H1 (cell line): ENCODE measurements around the gene ANKRD2. TPM values are rescaled to one million over a fixed set of nuclear protein-coding genes. Genes with fewer than 3 reads are reported as not detected.

Source experiments
- CTCF ChIA-PET: fragments of 300-600 bp; sonication (Branson Sonifier 250); formaldehyde crosslinking; loops from one replicate; lab custom pipeline; 2021; ENCODE audit not compliant: partially characterized antibody; lab: Charles Lee
- POLR2A ChIA-PET: fragments of 300-600 bp; sonication (Branson Sonifier 250); formaldehyde crosslinking; loops from one replicate; lab custom pipeline; 2021; ENCODE audit warnings: inconsistent platforms; ENCODE audit not compliant: partially characterized antibody; lab: Charles Lee
- DNase-seq, 2 experiments: peaks; one replicate each; pipeline versions ENCODE4 v3.0.0 to v3.0.0-alpha.2; 2010 to 2022; ENCODE audit warnings: low spot score in 2 of 2, low read depth in 1 of 2, mixed read lengths in 1 of 2
- FAIRE-seq: peaks from 2 replicates; lab custom pipeline; 2011; peaks lifted over from hg19 to GRCh38; lab: Jason Lieb, UNC
- H2AFZ ChIP-seq: 2 replicates; pipeline ENCODE4 v1.8.1; 2012; ENCODE audit warnings: low read length, inconsistent platforms
- H2AK5ac ChIP-seq: 2 replicates; pipeline ENCODE4 v1.6.1; 2013; ENCODE audit warnings: low read depth, low read length
- H2BK120ac ChIP-seq: replicated peaks from 2 replicates; pipeline ENCODE3; 2013; ENCODE audit warnings: low read depth, low read length, inconsistent platforms
- H2BK12ac ChIP-seq: 2 replicates; pipeline ENCODE4 v1.6.1; 2013; ENCODE audit warnings: low read depth, low read length
- H2BK15ac ChIP-seq: 2 replicates; pipeline ENCODE4 v1.6.1; 2013; ENCODE audit warnings: low read length
- H2BK20ac ChIP-seq: 2 replicates; pipeline ENCODE4 v1.6.1; 2013; ENCODE audit warnings: low read length
- H2BK5ac ChIP-seq: 2 replicates; pipeline ENCODE4 v1.6.1; 2013; ENCODE audit warnings: low read depth, low read length
- H3K14ac ChIP-seq: 2 replicates; pipeline ENCODE4 v1.6.1; 2013; ENCODE audit warnings: inconsistent platforms; ENCODE audit not compliant: insufficient read length
- H3K18ac ChIP-seq: 2 replicates; pipeline ENCODE4 v1.6.1; 2013; ENCODE audit warnings: low read length; ENCODE audit errors: extremely low read depth
- H3K23ac ChIP-seq: 2 replicates; pipeline ENCODE4 v1.6.1; 2013; ENCODE audit warnings: inconsistent platforms; ENCODE audit not compliant: insufficient read length
- H3K23me2 ChIP-seq: 2 replicates; pipeline ENCODE4 v1.6.1; 2013; ENCODE audit warnings: low read depth, low read length
- H3K27ac ChIP-seq: 2 replicates; pipeline ENCODE4 v1.6.1; 2011; ENCODE audit warnings: low read depth, low read length, inconsistent platforms
- H3K27me3 ChIP-seq, 4 experiments: replicated peaks in 1 of 4; 1 replicate in 1 of 4; 2 replicates in 3 of 4; pipeline versions ENCODE4 v1.6.1 to v1.8.1; 2011 to 2013; ENCODE audit warnings: low read length in 3 of 4, mild to moderate bottlenecking in 3 of 4, inconsistent platforms in 2 of 4, mixed read lengths in 2 of 4, moderate library complexity in 1 of 4; ENCODE audit not compliant: control insufficient read depth in 3 of 4, insufficient read depth in 3 of 4; ENCODE audit errors: extremely low read depth in 1 of 4
- H3K36me3 ChIP-seq, 4 experiments: 2 replicates each; pipeline versions ENCODE4 v1.6.1 to v1.8.1; 2011 to 2013; ENCODE audit warnings: mild to moderate bottlenecking in 4 of 4, low read length in 3 of 4, moderate library complexity in 2 of 4, control low read depth in 1 of 4, inconsistent platforms in 1 of 4; ENCODE audit not compliant: insufficient read depth in 4 of 4, control insufficient read depth in 2 of 4
- H3K4ac ChIP-seq: replicated peaks from 2 replicates; pipeline ENCODE3; 2013; ENCODE audit warnings: low read length, low read depth, mixed read lengths, inconsistent platforms; ENCODE audit not compliant: insufficient read length
- H3K4me1 ChIP-seq, 4 experiments: replicated peaks in 1 of 4; 1 replicate in 1 of 4; 2 replicates in 3 of 4; pipeline versions ENCODE4 v1.6.1 to v1.8.1; 2011 to 2013; ENCODE audit warnings: low read length in 3 of 4, inconsistent platforms in 2 of 4, mixed read lengths in 1 of 4; ENCODE audit not compliant: insufficient read depth in 4 of 4, control insufficient read depth in 3 of 4
- H3K4me2 ChIP-seq, 2 experiments: 2 replicates each; pipeline versions ENCODE4 v1.6.1 to v1.8.1; 2011 to 2013; ENCODE audit warnings: low read depth in 2 of 2, low read length in 2 of 2, control low read depth in 1 of 2, inconsistent platforms in 1 of 2, mild to moderate bottlenecking in 1 of 2; ENCODE audit not compliant: insufficient read depth in 1 of 2
- H3K4me3 ChIP-seq, 4 experiments: fragments of 200-600, 300-600 bp in 1 of 4; sonication (generic), shearing (Covaris generic), sonication (Bioruptor Twin) in 1 of 4; 2 replicates each; pipeline versions ENCODE4 v1.5.1 to v1.8.1; 2011 to 2016; ENCODE audit warnings: low read length in 4 of 4, low read depth in 3 of 4, control low read depth in 2 of 4, inconsistent platforms in 2 of 4, mild to moderate bottlenecking in 2 of 4, mixed read lengths in 1 of 4, moderate library complexity in 1 of 4; ENCODE audit not compliant: insufficient read depth in 2 of 4; ENCODE audit errors: extremely low read depth in 1 of 4
- H3K56ac ChIP-seq: replicated peaks from 2 replicates; pipeline ENCODE3; 2013; ENCODE audit warnings: low read depth, mild to moderate bottlenecking, mixed read lengths, low read length, inconsistent platforms; ENCODE audit not compliant: insufficient read length
- H3K79me1 ChIP-seq: 2 replicates; pipeline ENCODE4 v1.6.1; 2013; ENCODE audit warnings: low read depth, low read length, control low read depth
- H3K79me2 ChIP-seq, 2 experiments: 2 replicates each; pipeline versions ENCODE4 v1.6.1 to v1.8.1; 2012 to 2013; ENCODE audit warnings: low read length in 2 of 2, mild to moderate bottlenecking in 2 of 2, inconsistent platforms in 1 of 2; ENCODE audit not compliant: insufficient read depth in 2 of 2, control insufficient read depth in 1 of 2
- H3K9ac ChIP-seq, 4 experiments: replicated peaks in 1 of 4; 1 replicate in 1 of 4; 2 replicates in 3 of 4; pipeline versions ENCODE4 v1.6.1 to v1.8.1; 2011 to 2013; ENCODE audit warnings: low read depth in 3 of 4, low read length in 3 of 4, control low read depth in 2 of 4, mild to moderate bottlenecking in 2 of 4, moderate library complexity in 2 of 4, inconsistent platforms in 1 of 4; ENCODE audit errors: extremely low read depth in 1 of 4
- H3K9me3 ChIP-seq, 2 experiments: 2 replicates each; pipeline versions ENCODE4 v1.6.1 to v1.8.1; 2012 to 2013; ENCODE audit warnings: mild to moderate bottlenecking in 2 of 2, moderate library complexity in 2 of 2, control low read depth in 1 of 2, inconsistent platforms in 1 of 2, low read depth in 1 of 2, low read length in 1 of 2, mixed read lengths in 1 of 2; ENCODE audit not compliant: insufficient read depth in 2 of 2
- H4K20me1 ChIP-seq, 2 experiments: replicated peaks in 1 of 2; 2 replicates each; pipeline versions ENCODE3 to v1.8.1; 2011 to 2013; ENCODE audit warnings: inconsistent platforms in 2 of 2, low read length in 2 of 2, mild to moderate bottlenecking in 1 of 2; ENCODE audit not compliant: insufficient read depth in 2 of 2, control insufficient read depth in 1 of 2
- H4K5ac ChIP-seq: 2 replicates; pipeline ENCODE4 v1.6.1; 2013; ENCODE audit warnings: low read length, low read depth, mixed read lengths, inconsistent platforms; ENCODE audit not compliant: insufficient read length
- H4K8ac ChIP-seq: 2 replicates; pipeline ENCODE4 v1.8.0; 2013; ENCODE audit warnings: mild to moderate bottlenecking, moderate library complexity, low read length, inconsistent platforms; ENCODE audit not compliant: insufficient read depth; ENCODE audit errors: extremely low read depth
- H4K91ac ChIP-seq: replicated peaks from 2 replicates; pipeline ENCODE3; 2013; ENCODE audit warnings: low read length, mixed read lengths, inconsistent platforms; ENCODE audit not compliant: insufficient read length
- BACH1 ChIP-seq: IDR thresholded peaks from 2 replicates; pipeline ENCODE4 v1.6.1; 2012; ENCODE audit warnings: low read length, improper control_type of control experiment
- BCL11A ChIP-seq, 2 experiments: IDR thresholded peaks; one replicate each; pipeline ENCODE4 v1.6.1; 2011; ENCODE audit warnings: low read depth in 2 of 2, low read length in 2 of 2, mild to moderate bottlenecking in 2 of 2
- CTBP2 ChIP-seq: IDR thresholded peaks from 2 replicates; pipeline ENCODE4 v1.7.0; 2011; ENCODE audit warnings: borderline replicate concordance, mild to moderate bottlenecking, moderate library complexity, mixed read lengths, low read length; ENCODE audit not compliant: insufficient read depth, insufficient read length
- FOSL1 ChIP-seq: IDR thresholded peaks from 2 replicates; pipeline ENCODE4 v1.6.1; 2011; ENCODE audit warnings: mild to moderate bottlenecking, low read depth, low read length, moderate library complexity; ENCODE audit not compliant: insufficient read depth
- TCF12 ChIP-seq: IDR thresholded peaks from 2 replicates; pipeline ENCODE4 v1.6.1; 2011; ENCODE audit warnings: low read depth, mild to moderate bottlenecking, low read length
- ZNF274 ChIP-seq: IDR thresholded peaks from 2 replicates; pipeline ENCODE4 v1.7.0; 2012; ENCODE audit warnings: low read length, borderline replicate concordance; ENCODE audit errors: extremely low read depth
- WGBS, 2 experiments: shearing (Covaris generic) in 1 of 2; methylation state at CpG; one replicate each; pipeline versions ENCODE4 v1.1.6 to v1.1.7; 2013 to 2015; ENCODE audit warnings: low lambda C conversion rate in 2 of 2, mixed read lengths in 2 of 2, inconsistent platforms in 1 of 2, low coverage in 1 of 2, missing lambda C conversion rate in 1 of 2; ENCODE audit not compliant: insufficient replicate concordance in 2 of 2, insufficient coverage in 1 of 2, insufficient read length in 1 of 2; ENCODE audit errors: extremely low coverage in 1 of 2, missing lambda C conversion rate in 1 of 2; 5-methylcytosine and 5-hydroxymethylcytosine counted together
- polyA plus RNA-seq, 7 experiments: library from polyadenylated mRNA; depleted of rRNA in 3 of 7; stranded (reverse) in 5 of 7; unstranded in 2 of 7; fragments of >200 nt in 5 of 7; fragments of 200-250 nt in 2 of 7; gene quantifications; 1 replicate in 5 of 7; 2 replicates in 1 of 7; 4 replicates in 1 of 7; pipeline versions ENCODE4 v1.2.1 to v1.2.3, GENCODE V29; 2011 to 2013; ENCODE audit warnings: missing spikeins in 2 of 7, mixed read lengths in 2 of 7
- total RNA-seq: library from RNA; stranded (reverse); fragmentation: NEBNext Ultra II Directional; extraction: Animal tissue kit (Norgen Biotek cat#: 25700); gene quantifications from 2 replicates; pipeline ENCODE4 v1.2.1, GENCODE V29; 2021

ANKRD2 gene
- total and polyA plus RNA-seq, 2 of the 8 experiments (the other 6 are each of a cell fraction or from before 2014, with no cell fraction given) = not detected

- no peak overlapping the region for H3K4me2 ChIP-seq
- no peak overlapping the region; the same call in 1 of the 2 replicates for H2BK5ac ChIP-seq
- H3K27ac ChIP-seq = 0 out of 2 replicates have a peak overlapping the region, but pooled peaks have one; percentile 13
- FAIRE-seq (no peak), DNase-seq (no peak)
- no peaks in the 10 kb centered on the region for H3K27me3 ChIP-seq
- H3K9me3 ChIP-seq = no peaks in the 10 kb centered on the region
- no peak overlapping the region; the same call in 1 of the 2 replicates for H2AK5ac ChIP-seq
- no peaks in the 10 kb centered on the region for H3K36me3 ChIP-seq
- H3K4ac ChIP-seq = no peak overlapping the region
- no peak overlapping the region for H2BK120ac ChIP-seq
- CTCF ChIA-PET = interaction anchor here (0.8 to 14.7 kb wide), 15 partner anchors 14 to 171 kb away, joined by 3 to 388 read pairs (median 5); partner anchors contain the start of genes ANKRD2 and C10orf62
- POLR2A ChIA-PET = interaction anchor here (0.7 to 2.1 kb wide), 5 partner anchors 9 to 59 kb away, joined by 3 to 6 read pairs (median 4); no protein-coding TSS in a partner anchor
- peaks cover 0 to 21% (median 9%) of the 10 kb centered on the region in 4 experiments; a peak in 6 of 7 replicates for H3K4me1 ChIP-seq
- no peak overlapping the region for H3K23ac ChIP-seq
- no peak overlapping the region for H4K8ac ChIP-seq
- WGBS, 2 experiments = 100% methylated on average over 4 of the region's 4 CpGs; no CpG with 5 or more reads in 1 of the 2 experiments
- H2BK15ac ChIP-seq = no peak overlapping the region; the same call in 1 of the 2 replicates
- 0 out of 2 replicates have a peak overlapping the region, but pooled peaks have one; percentile 17 for H2BK12ac ChIP-seq
- no peak overlapping the region; a peak in 1 of 7 replicates for H3K9ac ChIP-seq
- no peak overlapping the region for H3K56ac ChIP-seq
- H2BK20ac ChIP-seq = no peak overlapping the region
- H3K14ac ChIP-seq = no peak overlapping the region
- H3K4me3 ChIP-seq = no peak overlapping the region
- peak overlapping the region; percentile 62 for H4K91ac ChIP-seq
- H4K5ac ChIP-seq = no peak overlapping the region
- no peaks in the 10 kb centered on the region for H4K20me1 ChIP-seq
- H2AFZ ChIP-seq = no peak overlapping the region
- H3K18ac ChIP-seq = no peak overlapping the region
- peaks cover 2% of the 10 kb centered on the region for H3K79me1 ChIP-seq
- no peak for TF ChIP-seq FOSL1
- no peak for TF ChIP-seq CTBP2
- TF ChIP-seq BACH1 = no peak
- TF ChIP-seq BCL11A (IDR thresholded peaks at IDR 0.05; ENCODE audit: low read depth in 2 of 2, low read length in 2 of 2) = no peak
- TF ChIP-seq TCF12 = no peak
- no peak for TF ChIP-seq ZNF274
- TF ChIP-seq, all 59 proteins: peak for 0
- H3K79me2 ChIP-seq = peaks cover 0 to 6% of the 10 kb centered on the region in 2 experiments; a peak in 1 of 4 replicates
- H3K23me2 ChIP-seq = no peaks in the 10 kb centered on the region
These were observed 33.7 kb upstream of the ANKRD2 start for GRCh38 chr10:97538839-97539238.
